ENCODE results near the gene FAM118B.

GRCh38 chr11:126268361-126268707, 56.8 kb downstream of the FAM118B start:
- TF ChIP-seq CTCF (IDR thresholded peaks at IDR 0.05) = no peak
- no peak for TF ChIP-seq POLR2A (IDR thresholded peaks at IDR 0.05)
- TF ChIP-seq EP300 (IDR thresholded peaks at IDR 0.05) = no peak
